HepG2 (cell line): ENCODE data around the gene CIAO3. TPM values are rescaled to one million over a fixed set of nuclear protein-coding genes. Genes with fewer than 3 reads are reported as not detected.

Experiments used
- ATF5 ChIP-seq: sonication (generic); formaldehyde crosslinking; IDR thresholded peaks from 2 replicates; pipeline ENCODE4 v1.4.0; 2020; ENCODE audit warnings: mild to moderate bottlenecking, low read depth, missing genetic modification reagents
- CHD2 ChIP-seq: IDR thresholded peaks from 2 replicates; pipeline ENCODE4 v1.6.1; 2011; ENCODE audit warnings: low read depth, low read length, improper control_type of control experiment
- FOSL2 ChIP-seq: sonication (generic); formaldehyde crosslinking; IDR thresholded peaks from 2 replicates; pipeline ENCODE4 v1.4.0; 2020; ENCODE audit warnings: missing genetic modification reagents
- GATAD2A ChIP-seq: IDR thresholded peaks from 2 replicates; pipeline ENCODE4 v1.6.1; 2016
- GPN1 ChIP-seq: sonication (generic); formaldehyde crosslinking; IDR thresholded peaks from 2 replicates; pipeline ENCODE4 v1.5.1; 2020; ENCODE audit warnings: missing genetic modification reagents, borderline replicate concordance
- GTF2F1 ChIP-seq: fragments of 150-350 bp; IDR thresholded peaks from 2 replicates; pipeline ENCODE4 v1.6.1; 2014; ENCODE audit warnings: low read length
- MED13 ChIP-seq: sonication (generic); formaldehyde crosslinking; IDR thresholded peaks from 2 replicates; pipeline ENCODE4 v1.5.0; 2020; ENCODE audit warnings: missing genetic modification reagents
- MIXL1 ChIP-seq: IDR thresholded peaks from 2 replicates; pipeline ENCODE4 v1.6.1; 2016
- NFYB ChIP-seq: sonication (generic); formaldehyde crosslinking; IDR thresholded peaks from 2 replicates; pipeline ENCODE4 v1.4.0; 2020; ENCODE audit warnings: missing genetic modification reagents
- NFYC ChIP-seq: IDR thresholded peaks from 2 replicates; pipeline ENCODE4 v1.6.1; 2016; ENCODE audit warnings: missing genetic modification reagents, missing compliant biosample characterization
- RFX3 ChIP-seq: IDR thresholded peaks from 2 replicates; pipeline ENCODE4 v1.6.1; 2016; ENCODE audit warnings: missing biosample characterization, missing genetic modification reagents
- RORA ChIP-seq: sonication (generic); formaldehyde crosslinking; IDR thresholded peaks from 2 replicates; pipeline ENCODE4 v1.5.0; 2020; ENCODE audit warnings: mild to moderate bottlenecking, missing genetic modification reagents, moderate library complexity
- SALL2 ChIP-seq: sonication (generic); formaldehyde crosslinking; IDR thresholded peaks from 2 replicates; pipeline ENCODE4 v1.8.1; 2023; ENCODE audit warnings: mild to moderate bottlenecking, missing genetic modification reagents, inconsistent platforms
- SOX5 ChIP-seq: IDR thresholded peaks from 2 replicates; pipeline ENCODE4 v1.6.1; 2016; ENCODE audit warnings: borderline replicate concordance
- SRSF4 ChIP-seq: fragments of 200-400 bp; formaldehyde crosslinking; IDR thresholded peaks from one replicate; pipeline ENCODE4 v1.6.1; 2018; ENCODE audit warnings: mild to moderate bottlenecking, low read depth, low read length, moderate library complexity; ENCODE audit not compliant: poor library complexity, severe bottlenecking
- TAF15 ChIP-seq: fragments of 200-400 bp; formaldehyde crosslinking; IDR thresholded peaks from one replicate; pipeline ENCODE4 v1.6.1; 2018; ENCODE audit warnings: mild to moderate bottlenecking, low read depth, low read length; ENCODE audit not compliant: poor library complexity, severe bottlenecking
- TCF7L2 ChIP-seq: IDR thresholded peaks from 2 replicates; pipeline ENCODE4 v1.6.1; 2011; ENCODE audit warnings: mild to moderate bottlenecking, low read depth, low read length, moderate library complexity
- ZNF3 ChIP-seq: IDR thresholded peaks from 2 replicates; pipeline ENCODE4 v1.7.0; 2017; ENCODE audit warnings: inconsistent platforms
- ZNF563 ChIP-seq: sonication (generic); formaldehyde crosslinking; IDR thresholded peaks from 2 replicates; pipeline ENCODE4 v1.8.0; 2022; ENCODE audit warnings: mild to moderate bottlenecking, moderate library complexity, missing genetic modification reagents
- ZSCAN31 ChIP-seq: sonication (generic); formaldehyde crosslinking; IDR thresholded peaks from 2 replicates; pipeline ENCODE4 v1.5.0; 2020; ENCODE audit warnings: low read depth, mild to moderate bottlenecking, missing genetic modification reagents
- polyA plus RNA-seq, 8 experiments: library from polyadenylated mRNA; depleted of rRNA in 3 of 8; stranded (reverse) in 7 of 8; unstranded in 1 of 8; fragments of >200 nt; fragmentation: Illumina TruSeq in 4 of 8; extraction: Trizol in 4 of 8; gene quantifications; 2 replicates each; pipeline versions ENCODE4 v1.2.1 to v1.2.3, GENCODE V29; 2011 to 2016; ENCODE audit warnings: low read depth in 4 of 8, missing spikeins in 1 of 8, mixed read lengths in 1 of 8; ENCODE audit not compliant: insufficient read depth in 1 of 8
- total RNA-seq, 5 experiments: library from RNA; depleted of rRNA; stranded (reverse); fragments of >200 nt; fragmentation: Illumina TruSeq; extraction: Trizol; gene quantifications; 2 replicates each; pipeline ENCODE4 v1.2.3, GENCODE V29; 2016; ENCODE audit warnings: low read depth in 1 of 5
- TF ChIP-seq, protein P1 (sequence below): sonication (generic); formaldehyde crosslinking; IDR thresholded peaks from 2 replicates; pipeline ENCODE4 v1.8.0; 2022; ENCODE audit warnings: mild to moderate bottlenecking, missing genetic modification reagents, borderline replicate concordance
- TF ChIP-seq, protein P2 (sequence below): sonication (generic); formaldehyde crosslinking; IDR thresholded peaks from 2 replicates; pipeline ENCODE4 v1.4.0; 2020; ENCODE audit warnings: mild to moderate bottlenecking, missing genetic modification reagents

The CIAO3 gene
- total and polyA plus RNA-seq, 2 of the 13 experiments (the other 11 are each of a cell fraction or from before 2014, with no cell fraction given) = 21.7 to 25.0 TPM

- no peak for TF ChIP-seq MIXL1 (CRISPR knock-in tag)
- TF ChIP-seq ZNF3 (CRISPR knock-in tag) = no peak
- TF ChIP-seq RFX3 (CRISPR knock-in tag) = no peak
- no peak for TF ChIP-seq GPN1 (CRISPR knock-in tag)
- TF ChIP-seq, protein P1, sequence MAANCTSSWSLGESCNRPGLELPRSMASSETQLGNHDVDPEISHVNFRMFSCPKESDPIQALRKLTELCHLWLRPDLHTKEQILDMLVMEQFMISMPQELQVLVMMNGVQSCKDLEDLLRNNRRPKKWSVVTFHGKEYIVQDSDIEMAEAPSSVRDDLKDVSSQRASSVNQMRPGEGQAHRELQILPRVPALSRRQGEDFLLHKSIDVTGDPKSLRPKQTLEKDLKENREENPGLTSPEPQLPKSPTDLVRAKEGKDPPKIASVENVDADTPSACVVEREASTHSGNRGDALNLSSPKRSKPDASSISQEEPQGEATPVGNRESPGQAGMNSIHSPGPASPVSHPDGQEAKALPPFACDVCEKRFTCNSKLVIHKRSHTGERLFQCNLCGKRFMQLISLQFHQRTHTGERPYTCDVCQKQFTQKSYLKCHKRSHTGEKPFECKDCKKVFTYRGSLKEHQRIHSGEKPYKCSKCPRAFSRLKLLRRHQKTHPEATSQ = no peak
- TF ChIP-seq NFYB (CRISPR knock-in tag) = no peak
- 0 out of 2 replicates have a peak, but pooled peaks have one; percentile 3 for TF ChIP-seq ATF5 (CRISPR knock-in tag)
- TF ChIP-seq MED13 (CRISPR knock-in tag) = no peak
- no peak for TF ChIP-seq GATAD2A
- TF ChIP-seq SRSF4 = no peak
- TF ChIP-seq SOX5 = no peak
- TF ChIP-seq ZSCAN31 (CRISPR knock-in tag) = no peak
- no peak for TF ChIP-seq TAF15
- no peak for TF ChIP-seq GTF2F1
- no peak for TF ChIP-seq ZNF563
- TF ChIP-seq CHD2 = no peak
- no peak for TF ChIP-seq SALL2 (CRISPR knock-in tag)
- no peak for TF ChIP-seq TCF7L2
- no peak for TF ChIP-seq RORA (CRISPR knock-in tag)
- TF ChIP-seq NFYC (CRISPR knock-in tag) = no peak
- TF ChIP-seq, protein P2, sequence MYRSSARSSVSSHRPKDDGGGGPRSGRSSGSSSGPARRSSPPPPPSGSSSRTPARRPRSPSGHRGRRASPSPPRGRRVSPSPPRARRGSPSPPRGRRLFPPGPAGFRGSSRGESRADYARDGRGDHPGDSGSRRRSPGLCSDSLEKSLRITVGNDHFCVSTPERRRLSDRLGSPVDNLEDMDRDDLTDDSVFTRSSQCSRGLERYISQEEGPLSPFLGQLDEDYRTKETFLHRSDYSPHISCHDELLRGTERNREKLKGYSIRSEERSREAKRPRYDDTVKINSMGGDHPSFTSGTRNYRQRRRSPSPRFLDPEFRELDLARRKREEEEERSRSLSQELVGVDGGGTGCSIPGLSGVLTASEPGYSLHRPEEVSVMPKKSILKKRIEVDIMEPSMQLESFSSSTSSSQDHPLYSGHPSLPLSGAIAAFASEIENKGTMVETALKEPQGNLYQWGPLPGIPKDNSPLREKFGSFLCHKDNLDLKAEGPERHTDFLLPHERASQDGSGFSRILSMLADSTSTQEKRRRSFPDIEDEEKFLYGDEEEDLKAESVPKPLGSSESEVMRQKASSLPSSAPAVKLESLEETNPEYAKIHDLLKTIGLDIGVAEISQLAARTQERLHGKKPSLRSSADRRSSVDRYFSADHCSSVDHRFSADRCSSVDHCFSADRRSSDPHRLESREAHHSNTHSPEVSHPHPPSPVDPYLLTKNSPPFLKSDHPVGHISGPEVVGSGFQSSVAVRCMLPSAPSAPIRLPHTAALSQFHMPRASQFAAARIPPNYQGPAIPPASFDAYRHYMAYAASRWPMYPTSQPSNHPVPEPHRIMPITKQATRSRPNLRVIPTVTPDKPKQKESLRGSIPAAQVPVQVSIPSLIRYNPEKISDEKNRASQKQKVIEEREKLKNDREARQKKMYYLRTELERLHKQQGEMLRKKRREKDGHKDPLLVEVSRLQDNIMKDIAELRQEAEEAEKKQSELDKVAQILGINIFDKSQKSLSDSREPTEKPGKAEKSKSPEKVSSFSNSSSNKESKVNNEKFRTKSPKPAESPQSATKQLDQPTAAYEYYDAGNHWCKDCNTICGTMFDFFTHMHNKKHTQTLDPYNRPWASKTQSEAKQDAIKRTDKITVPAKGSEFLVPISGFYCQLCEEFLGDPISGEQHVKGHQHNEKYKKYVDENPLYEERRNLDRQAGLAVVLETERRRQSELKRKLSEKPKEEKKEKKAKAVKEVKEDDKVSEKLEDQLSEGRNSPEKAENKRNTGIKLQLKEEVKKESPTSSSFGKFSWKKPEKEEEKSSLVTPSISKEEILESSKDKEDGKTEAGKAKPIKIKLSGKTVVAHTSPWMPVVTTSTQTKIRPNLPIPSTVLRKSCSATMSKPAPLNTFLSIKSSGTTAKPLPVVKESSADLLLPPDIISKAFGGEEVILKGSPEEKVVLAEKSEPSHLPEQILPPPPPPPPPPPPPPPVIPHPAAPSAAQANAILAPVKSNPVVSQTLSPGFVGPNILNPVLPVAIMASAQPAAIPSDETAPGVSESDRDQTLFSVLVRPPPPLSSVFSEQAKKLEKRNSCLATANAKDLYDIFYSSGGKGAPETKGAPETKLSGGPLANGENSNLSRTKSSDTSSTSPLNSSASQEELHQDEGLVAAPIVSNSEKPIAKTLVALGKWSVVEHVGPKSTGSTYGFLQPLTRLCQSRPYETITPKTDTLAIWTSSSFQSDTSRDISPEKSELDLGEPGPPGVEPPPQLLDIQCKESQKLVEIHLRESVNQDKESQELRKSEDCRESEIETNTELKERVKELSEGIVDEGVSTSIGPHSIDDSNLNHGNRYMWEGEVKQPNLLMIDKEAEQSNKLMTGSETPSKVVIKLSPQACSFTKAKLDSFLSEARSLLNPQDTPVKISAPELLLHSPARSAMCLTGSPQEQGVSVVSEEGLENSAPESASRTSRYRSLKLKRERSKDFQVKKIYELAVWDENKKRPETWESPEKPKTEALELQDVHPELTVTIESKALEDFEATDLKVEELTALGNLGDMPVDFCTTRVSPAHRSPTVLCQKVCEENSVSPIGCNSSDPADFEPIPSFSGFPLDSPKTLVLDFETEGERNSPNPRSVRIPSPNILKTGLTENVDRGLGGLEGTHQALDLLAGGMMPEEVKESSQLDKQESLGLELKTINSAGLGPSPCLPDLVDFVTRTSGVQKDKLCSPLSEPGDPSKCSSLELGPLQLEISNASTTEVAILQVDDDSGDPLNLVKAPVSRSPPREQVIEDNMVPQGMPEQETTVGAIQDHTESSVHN (CRISPR knock-in tag) = no peak
- no peak for TF ChIP-seq FOSL2 (CRISPR knock-in tag)
Measured at GRCh38 chr16:721765-722540, 18.8 kb downstream of the CIAO3 start (continued).
